ENCODE results near the gene FGD6. TPM values are rescaled to one million over a fixed set of nuclear protein-coding genes. Genes with fewer than 3 reads are reported as not detected.

Gene FGD6
- total RNA-seq, 1 donor from 2014 or later: 22.2 TPM

DNA sequence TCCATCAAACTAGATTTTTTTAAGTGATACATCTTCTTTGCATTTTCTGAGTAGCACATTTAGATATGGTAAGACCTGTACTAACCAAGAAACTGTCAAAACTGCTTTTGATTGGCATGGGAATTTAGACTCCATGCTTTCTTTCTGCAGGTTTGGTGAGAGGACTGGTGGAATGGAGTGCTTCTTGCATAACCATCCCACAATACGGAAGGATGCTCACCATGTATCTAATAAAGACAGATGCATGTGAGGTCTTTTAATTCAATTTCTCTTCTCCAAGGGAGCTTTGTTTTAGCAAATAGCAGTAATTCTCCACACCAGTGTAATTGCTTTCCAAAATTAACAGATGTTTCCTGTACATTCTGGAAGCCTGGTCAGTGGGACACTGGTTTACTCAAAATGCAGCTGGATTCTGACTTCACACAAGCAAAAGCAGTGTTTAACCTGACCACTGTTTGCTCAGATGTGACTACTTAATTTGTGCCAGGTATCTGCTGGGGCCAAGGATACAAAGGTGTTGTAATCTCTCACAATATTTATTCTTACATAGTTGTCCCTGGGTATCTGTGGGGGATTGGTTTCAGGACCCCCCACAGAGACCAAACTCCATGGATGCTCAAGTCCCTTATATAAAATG is 26.1 kb downstream of the FGD6 start:
- ATAC-seq (peak; percentile 86), DNase-seq (ENCODE audit: low spot score) (no peak)
- intact Hi-C loops (cut with DNase I): no loop called here

DNA sequence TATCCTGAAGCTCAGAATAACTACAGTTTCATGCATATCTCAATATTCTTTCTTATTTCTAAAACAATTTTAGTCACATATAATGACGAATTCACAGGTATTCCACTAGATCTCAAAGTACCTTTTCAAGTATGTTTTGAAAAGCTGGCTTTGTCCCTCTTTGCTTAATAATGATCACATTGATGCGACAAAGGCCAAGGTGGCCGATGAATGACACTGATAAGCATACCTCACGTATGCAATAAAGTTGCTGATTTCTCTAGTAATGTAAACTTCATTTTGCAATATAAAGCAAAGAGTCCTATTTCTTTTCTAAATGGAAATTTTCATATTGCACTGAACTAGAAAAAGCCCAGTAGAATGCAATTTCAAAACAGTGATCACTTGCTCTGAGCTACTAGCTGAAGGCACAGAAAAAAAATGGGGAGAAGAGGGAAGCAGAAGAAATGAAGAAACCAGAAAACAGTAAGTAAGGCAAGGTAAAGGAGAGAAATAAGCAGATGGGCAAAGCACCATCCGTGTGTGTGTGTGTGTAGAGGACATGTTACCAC is 29.3 kb downstream of the FGD6 start:
- DNase-seq (ENCODE audit: low spot score) (no peak), ATAC-seq (no peak)
- intact Hi-C loops (cut with DNase I): no loop called here

DNA sequence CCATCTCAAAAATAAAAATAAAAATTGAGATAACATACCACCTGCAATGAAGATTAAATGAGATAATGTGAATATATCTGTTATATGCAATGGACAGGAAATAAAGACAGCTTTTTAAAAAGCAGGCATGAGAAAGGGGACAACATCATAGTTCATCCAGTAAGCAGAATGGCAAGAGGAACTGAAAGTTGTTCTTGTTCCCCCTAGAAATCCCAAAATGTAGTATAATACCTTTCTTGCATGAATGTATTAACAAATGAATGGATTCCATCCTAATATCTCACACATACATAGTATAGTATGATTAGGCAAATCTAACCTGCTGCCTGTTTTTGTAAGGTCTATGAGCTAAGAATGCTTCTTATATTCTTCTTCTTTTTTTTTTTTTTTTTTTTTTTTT is 31.4 kb downstream of the FGD6 start:
- intact Hi-C loops (cut with DNase I): no loop called here
- ATAC-seq (no peak), DNase-seq (ENCODE audit: low spot score) (no peak)

DNA sequence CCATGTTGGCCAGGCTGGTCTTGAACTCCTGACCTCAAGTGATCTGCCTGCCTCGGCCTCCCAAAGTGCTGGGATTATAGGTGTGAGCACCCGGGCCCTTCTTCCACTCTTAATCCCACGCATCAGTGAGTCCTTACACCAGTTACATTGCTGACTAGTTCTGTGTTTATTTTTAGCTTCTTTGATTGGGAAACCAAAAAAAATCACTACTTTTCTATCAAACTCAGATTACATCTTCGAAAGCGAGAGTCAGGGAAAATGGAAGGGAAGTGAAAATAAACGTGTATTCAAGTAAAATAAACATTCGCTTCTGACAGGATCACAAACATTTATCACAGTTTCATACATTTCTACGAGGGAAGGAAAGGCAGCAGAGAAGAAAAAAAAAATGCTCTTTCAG is 32.2 kb downstream of the FGD6 start:
- ATAC-seq: no peak
- DNase-seq (ENCODE audit: low spot score): no peak
- intact Hi-C loops (cut with DNase I): no loop called here

DNA sequence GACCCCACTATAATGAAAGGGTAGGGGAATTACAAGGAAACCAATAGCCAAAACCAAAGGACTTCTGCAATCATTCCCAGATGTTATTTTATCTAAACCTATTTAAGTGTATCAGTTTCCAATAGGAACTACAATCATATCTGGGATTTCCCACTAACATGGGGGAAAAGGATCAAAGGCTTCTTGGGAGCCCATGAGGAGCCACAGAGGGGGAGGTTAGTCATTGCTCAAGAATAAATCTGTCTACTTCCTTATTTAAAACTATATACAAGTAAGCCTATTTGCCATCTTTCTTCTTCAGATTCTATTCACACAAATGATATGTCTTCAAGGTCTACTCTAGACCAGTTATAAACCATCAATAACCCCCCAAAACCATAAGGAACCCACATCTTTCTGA is 33.1 kb downstream of the FGD6 start:
- intact Hi-C loops (cut with DNase I): no loop called here
- no peak for ATAC-seq

DNA sequence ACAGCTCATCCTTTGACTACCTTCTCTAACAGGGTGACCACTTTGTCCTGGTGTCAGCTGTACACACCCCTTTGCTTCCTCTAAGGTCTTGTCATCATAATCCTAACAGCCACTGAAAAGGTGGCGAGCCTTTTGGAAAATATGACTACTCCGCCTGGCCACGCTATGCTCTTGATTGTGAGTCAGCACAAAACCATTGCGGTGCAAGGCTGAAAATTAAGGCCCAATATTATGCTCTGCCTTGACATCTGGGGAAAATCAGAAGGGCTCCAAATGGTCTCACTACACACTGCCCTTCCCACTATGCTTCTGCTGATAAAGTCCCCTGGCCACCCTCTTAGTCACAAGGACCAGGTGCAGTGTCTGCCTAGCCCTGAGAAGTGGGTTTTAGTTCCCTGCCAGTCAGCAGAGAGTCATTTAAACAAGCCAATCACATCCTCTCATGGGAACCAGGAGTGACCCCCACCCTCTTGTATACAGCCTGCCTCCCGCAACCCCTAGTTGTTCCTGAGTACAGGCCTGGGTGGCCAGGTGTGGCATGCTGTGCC is 34.3 kb downstream of the FGD6 start:
- intact Hi-C loops (cut with DNase I): no loop called here
- ATAC-seq (peak; percentile 44), DNase-seq (ENCODE audit: low spot score) (no peak)

More for the DNA sequence above, 33.1 kb downstream of the FGD6 start:
- no peak for DNase-seq (ENCODE audit: low spot score)

DNA sequence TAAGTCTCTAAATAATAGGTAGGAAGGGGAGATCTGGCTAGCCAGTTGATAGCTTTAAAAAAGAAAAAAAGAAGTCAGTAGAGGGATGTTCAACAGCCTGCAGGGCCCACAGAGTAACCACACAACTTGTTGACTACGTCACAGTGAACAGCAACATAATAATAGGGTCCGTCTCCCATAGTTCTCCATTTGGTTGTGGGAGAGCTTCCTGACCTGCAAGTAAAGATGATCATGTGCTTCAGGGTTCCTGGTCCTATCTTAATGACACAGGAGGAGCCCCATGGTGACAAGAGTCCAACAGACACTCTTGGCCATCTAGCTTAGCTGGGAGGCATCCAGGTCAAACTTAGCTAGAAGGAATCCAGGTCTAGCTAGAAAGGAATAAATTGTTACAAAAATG is 36.2 kb downstream of the FGD6 start:
- intact Hi-C loops (cut with DNase I): no loop called here
- no peak for ATAC-seq
- no peak for DNase-seq (ENCODE audit: low spot score)

DNA sequence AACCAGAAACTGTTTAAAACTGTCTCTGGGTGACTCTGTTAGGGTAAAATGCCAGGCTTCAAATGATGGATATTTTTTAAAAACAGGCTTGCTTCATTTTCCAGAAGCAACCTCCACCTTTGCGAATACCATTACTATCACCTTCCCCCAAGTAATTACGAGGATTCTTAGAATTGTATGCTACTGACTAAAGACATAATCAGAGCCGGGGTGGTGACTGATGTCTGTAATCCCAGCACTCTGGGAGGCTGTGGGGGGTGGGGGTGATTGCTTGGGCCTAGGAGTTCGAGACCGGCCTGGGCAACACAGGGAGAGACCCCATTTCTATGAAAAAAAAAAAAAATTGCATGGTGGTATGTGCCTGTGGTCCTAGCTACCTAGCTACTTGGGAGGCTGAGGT is 38.3 kb downstream of the FGD6 start:
- DNase-seq (ENCODE audit: low spot score) (no peak), ATAC-seq (no peak)
- intact Hi-C loops (cut with DNase I): no loop called here

DNA sequence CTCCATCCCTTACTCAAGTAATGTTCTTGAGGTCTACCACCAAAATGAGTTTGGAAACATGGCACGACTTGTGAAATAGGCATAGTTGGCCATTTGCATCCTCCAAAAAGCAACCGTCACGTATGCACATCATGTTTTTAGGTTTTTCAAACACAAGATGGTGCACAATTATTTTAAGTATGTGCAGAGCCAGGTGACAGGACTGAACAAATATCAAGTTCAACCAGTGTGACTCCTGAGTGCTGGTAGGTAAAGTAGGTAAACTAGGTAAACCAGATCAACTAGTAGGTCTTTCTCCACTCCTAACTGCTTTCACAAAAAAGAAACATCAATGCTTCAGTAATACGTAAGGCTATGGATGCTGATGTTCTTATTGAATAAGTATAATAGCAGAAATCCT is 39.1 kb downstream of the FGD6 start:
- DNase-seq (ENCODE audit: low spot score) (no peak), ATAC-seq (no peak)
- intact Hi-C loops (cut with DNase I): no loop called here

DNA sequence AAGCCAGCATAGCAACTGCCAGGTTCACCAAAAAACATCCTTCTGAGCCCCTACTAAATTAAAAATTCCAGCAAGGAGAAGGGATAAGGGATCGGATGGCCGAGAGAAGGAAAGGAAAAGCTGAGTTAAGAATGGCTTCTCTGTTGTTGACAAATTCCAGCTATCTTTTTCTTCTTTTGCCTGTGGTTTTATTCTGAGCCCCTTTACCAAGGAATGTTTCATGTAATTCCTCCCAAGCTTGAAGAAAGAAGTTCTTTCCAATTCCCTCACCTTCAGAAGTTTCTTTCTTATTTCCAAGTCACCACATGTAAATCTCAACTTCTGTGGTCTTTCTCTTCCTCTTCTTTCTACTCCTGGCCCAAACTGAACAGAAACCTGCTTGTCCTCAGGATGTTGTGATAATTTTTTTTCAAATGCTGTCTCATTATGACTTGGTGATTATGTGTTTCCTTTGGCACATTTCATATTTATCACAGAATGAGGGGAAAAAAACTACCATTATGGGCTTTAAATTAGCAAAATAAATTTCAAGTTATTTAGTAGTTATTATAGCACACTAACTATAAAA is 40.0 kb downstream of the FGD6 start:
- no peak for ATAC-seq
- DNase-seq (ENCODE audit: low spot score): no peak
- intact Hi-C loops (cut with DNase I): no loop called here

DNA sequence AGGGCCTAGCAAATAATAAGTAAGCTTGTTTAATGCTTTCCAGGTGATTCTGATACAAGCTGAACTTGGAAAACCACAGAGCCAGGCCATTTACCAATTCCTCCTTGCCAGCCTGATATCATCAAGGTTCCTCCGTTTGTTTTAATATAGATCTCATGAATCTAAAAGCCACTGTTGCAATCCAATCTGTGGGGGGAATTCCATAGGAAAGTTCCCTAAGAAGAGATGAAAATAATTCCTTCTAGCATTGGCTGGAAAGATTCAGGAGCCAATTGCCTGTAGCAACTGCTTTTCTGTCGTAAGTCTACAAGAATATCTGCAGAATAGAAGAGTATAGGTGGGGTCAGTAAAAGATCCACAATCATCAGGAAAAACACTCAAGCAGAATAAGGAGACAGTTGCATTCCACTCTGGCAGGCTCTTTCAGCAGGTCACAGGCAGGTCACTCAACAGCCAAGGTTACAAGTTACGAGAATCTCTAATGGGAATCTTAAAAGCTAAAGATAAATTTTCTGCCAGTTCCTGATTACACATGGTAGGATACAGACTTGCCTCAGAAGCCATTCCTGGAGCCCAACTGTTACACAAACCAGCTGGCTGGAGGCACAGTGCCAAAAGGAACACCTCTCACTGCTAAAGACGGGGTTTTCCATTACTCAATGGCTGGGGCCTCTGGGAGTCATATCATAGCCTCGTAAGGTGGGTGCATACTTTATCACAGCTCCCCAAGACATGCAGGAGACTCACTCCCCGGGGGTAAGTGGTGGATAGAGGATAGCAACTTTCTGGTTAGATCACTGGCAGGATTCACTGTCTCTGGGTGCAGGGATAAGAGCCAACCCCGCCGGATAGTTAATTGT is 43.6 kb downstream of the FGD6 start:
- ATAC-seq: peak; percentile 93
- DNase-seq (ENCODE audit: low spot score): peak; percentile 85
- intact Hi-C loops (cut with DNase I): no loop called here

DNA sequence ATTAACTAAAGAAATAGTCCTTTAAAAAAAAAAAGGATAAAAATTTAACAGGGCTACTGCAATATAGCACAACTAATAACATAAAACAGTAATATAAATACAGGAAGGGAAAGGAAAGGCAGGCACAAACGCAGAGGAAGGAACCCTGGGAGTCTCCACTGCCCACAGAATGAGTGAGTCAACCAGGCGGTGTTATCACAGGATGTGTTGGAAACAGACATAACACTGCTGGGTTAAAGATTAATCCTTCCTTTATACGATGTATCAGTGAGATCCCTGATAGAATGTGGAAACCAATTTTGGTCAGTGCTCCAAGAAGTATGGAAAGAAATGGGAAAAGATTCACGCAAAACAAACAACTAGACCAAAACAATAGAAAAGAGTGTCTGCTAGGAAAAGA is 47.9 kb downstream of the FGD6 start:
- DNase-seq (ENCODE audit: low spot score) (no peak), ATAC-seq (no peak)
- intact Hi-C loops (cut with DNase I): no loop called here

DNA sequence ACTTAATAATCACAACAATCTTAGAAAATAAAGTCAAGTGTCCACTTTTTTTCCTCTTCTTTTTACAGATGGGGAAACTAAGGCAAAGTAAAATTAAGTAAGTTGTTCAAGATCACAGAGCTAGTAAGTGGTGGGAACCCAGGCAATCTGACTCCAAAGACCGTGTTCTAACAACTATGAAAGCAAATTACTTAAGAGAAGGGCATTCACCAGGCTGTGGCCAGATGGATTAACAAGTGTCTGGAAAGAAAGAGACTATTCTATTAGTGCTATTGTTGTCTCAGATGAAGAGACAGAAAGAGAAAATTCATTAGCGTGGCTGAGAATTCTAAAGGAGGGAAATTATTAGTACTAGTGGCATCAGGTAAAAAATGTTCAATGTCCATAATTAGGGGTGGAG is 48.5 kb downstream of the FGD6 start:
- intact Hi-C loops (cut with DNase I): no loop called here
- ATAC-seq (no peak), DNase-seq (ENCODE audit: low spot score) (no peak)

DNA sequence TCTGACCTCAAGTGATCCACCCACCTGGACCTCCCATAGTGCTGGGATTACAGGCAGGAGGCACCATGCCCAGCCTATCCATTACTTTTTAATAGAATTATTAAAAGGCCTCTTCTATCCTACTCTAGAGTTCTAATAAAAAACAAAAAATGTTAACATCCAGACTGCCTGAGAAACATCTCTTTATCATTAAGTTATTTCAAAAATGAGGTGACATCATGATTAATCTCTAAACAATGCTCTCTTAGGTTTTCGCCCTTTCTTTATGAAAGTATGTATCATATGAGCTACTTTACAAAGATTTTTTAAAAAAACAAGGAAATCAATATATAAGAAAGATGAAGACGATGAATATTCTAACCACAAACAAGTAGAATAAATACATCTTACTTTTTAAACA is 52.6 kb downstream of the FGD6 start:
- ATAC-seq (no peak), DNase-seq (ENCODE audit: low spot score) (no peak)
- intact Hi-C loops (cut with DNase I): no loop called here

DNA sequence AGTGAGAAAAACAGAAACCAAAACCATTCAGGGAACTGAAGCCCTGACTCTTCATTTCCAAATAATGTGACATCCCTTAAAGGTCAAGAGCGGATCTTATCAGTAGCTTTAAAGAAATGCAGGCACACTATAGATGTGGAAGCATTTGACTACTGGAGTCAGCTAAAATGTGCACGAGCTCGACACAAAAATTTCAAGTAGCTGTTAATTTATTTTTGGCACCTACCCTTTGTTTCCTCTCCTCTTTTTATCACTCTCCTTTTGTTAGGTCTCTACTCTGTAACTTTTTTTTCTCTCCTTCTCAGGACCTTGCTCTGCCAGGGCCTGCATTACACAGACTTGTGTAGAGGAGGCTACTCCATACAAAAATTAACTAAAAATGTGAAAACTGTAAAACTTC is 58.3 kb downstream of the FGD6 start:
- ATAC-seq: no peak
- intact Hi-C loops (cut with DNase I): no loop called here
- DNase-seq (ENCODE audit: low spot score): no peak

DNA sequence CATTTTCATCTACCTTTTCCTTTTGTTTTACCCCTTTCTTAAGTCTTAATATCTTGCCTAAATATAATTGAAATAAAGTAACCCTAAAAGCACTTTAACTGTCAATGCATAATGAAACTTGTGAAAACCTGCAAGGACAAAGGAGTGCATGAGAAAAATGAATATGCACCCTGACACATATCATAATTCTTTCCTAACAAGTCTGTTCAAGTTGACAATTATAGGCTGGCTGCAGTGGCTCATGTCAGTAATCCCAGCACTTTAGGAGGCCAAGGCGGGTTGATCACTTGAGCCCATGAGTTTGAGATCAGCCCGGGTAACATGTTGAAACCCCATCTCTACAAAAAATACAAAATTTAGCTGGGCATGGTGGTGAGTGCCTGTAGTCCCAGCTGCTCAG is 65.4 kb downstream of the FGD6 start:
- no peak for DNase-seq (ENCODE audit: low spot score)
- no peak for ATAC-seq
- intact Hi-C loops (cut with DNase I): no loop called here

DNA sequence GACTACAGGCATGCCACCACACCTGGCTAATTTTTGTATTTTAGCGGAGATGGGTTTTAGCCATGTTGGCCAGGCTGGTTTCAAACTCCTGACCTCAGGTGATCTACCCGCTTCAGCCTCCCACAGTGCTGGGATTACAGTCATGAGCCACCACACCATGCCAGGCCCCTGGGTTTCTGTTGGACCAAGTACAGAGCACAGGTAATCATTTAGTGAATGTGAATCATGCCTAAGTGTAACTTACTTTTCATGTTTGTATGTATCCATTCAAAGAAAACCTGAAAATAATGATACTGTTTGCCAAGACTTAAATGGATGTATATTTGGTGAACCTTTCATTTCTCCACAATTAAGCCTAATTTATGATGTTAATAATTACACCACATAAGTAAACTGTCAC is 65.9 kb downstream of the FGD6 start:
- ATAC-seq: no peak
- no peak for DNase-seq (ENCODE audit: low spot score)
- intact Hi-C loops (cut with DNase I): no loop called here

DNA sequence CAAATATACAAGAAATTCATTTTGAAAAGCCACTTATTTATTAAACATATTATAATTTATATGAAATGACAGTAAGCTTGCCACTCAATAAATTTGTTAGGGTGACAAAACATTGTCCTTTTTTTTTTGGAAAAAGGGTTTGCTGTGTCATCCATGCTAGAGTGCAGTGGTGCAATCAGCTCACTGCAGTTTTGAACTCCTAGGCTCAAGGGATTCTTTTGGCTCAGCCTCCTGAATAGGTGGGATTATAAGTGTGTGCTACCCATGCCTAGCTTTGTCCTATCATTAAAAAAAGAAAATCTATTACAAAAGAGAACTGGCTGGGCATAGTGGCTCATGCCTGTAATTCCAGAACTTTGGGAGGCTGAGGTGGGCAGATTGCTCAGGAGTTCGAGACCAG is 66.8 kb downstream of the FGD6 start:
- intact Hi-C loops (cut with DNase I): no loop called here

DNA sequence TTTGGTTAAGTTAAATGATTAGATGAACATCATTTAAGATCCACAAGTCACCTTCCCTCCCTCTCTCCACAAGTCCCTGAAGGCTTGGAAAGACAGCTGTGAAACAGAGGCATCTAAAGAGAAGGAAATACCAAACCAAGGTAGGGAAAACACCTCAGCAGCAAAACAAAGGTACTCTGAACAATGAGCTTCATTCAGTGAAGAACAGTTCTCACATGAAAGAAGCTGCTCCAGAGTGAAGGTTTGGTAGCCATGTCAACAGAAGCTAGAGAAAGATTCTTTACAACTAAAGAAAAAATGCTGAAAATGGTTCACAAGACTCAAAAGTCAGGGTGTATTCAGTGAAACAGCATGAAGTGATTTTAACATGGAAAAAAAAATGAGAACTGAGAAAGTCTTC is 69.4 kb downstream of the FGD6 start:
- DNase-seq (ENCODE audit: low spot score): no peak
- intact Hi-C loops (cut with DNase I): no loop called here
- no peak for ATAC-seq

More for the DNA sequence above, 66.8 kb downstream of the FGD6 start:
- ATAC-seq (peak; percentile 79), DNase-seq (ENCODE audit: low spot score) (no peak)

DNA sequence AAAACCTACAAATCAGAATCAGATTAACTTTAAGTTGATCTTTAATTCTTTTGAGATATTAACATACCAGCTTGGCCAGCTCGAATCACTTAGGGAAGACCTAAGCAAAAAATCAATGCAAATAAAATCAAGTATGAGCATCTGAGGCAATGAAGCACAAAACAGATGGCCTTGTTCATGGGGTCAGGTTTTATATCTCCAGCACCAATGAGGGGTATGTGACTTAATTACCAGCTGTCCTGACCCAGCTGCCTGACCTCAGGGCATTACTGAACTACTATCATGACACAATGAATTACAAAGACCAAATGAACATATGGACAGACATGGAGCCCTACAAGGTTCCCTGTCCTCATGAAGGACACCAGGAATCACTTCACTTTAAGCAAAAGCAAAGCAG is 70.5 kb downstream of the FGD6 start:
- DNase-seq (ENCODE audit: low spot score) (no peak), ATAC-seq (no peak)
- intact Hi-C loops (cut with DNase I): no loop called here
